ENCODE measurements around the gene PRPF38A.

Gene PRPF38A

GRCh38 chr1:52416811-52417210 is 12.4 kb downstream of the PRPF38A start:
- TF ChIP-seq POLR2AphosphoS5 (IDR thresholded peaks at IDR 0.05; ENCODE audit: low read depth, low read length) = no peak
- no peak for TF ChIP-seq POLR2A (IDR thresholded peaks at IDR 0.05; ENCODE audit: low read depth, low read length)
- TF ChIP-seq SPI1 (IDR thresholded peaks at IDR 0.05; ENCODE audit: low read depth, low read length) = no peak
- no peak for TF ChIP-seq TAF1 (IDR thresholded peaks at IDR 0.05; ENCODE audit: low read depth, low read length)
- TF ChIP-seq PAX5 (IDR thresholded peaks at IDR 0.05; ENCODE audit: insufficient read depth, low read length, severe bottlenecking) = no peak
- no peak for TF ChIP-seq POU2F2 (IDR thresholded peaks at IDR 0.05; ENCODE audit: low read depth, low read length)
- no peak for FAIRE-seq
- no peak for DNase-seq (ENCODE audit: insufficient read length, low spot score)

GRCh38 chr1:52420713-52421112 is 16.3 kb downstream of the PRPF38A start:
- DNase-seq (ENCODE audit: insufficient read length, low spot score) (no peak), FAIRE-seq (no peak)
- TF ChIP-seq POLR2A (IDR thresholded peaks at IDR 0.05; ENCODE audit: low read depth, low read length) (no peak), SPI1 (IDR thresholded peaks at IDR 0.05; ENCODE audit: low read depth, low read length) (no peak), TAF1 (IDR thresholded peaks at IDR 0.05; ENCODE audit: low read depth, low read length) (no peak), POU2F2 (IDR thresholded peaks at IDR 0.05; ENCODE audit: low read depth, low read length) (no peak), PAX5 (IDR thresholded peaks at IDR 0.05; ENCODE audit: insufficient read depth, low read length, severe bottlenecking) (no peak), POLR2AphosphoS5 (IDR thresholded peaks at IDR 0.05; ENCODE audit: low read depth, low read length) (no peak)

GRCh38 chr1:52423055-52423454 is 18.7 kb downstream of the PRPF38A start:
- FAIRE-seq (no peak), DNase-seq (ENCODE audit: insufficient read length, low spot score) (no peak)
- TF ChIP-seq POLR2A (IDR thresholded peaks at IDR 0.05; ENCODE audit: low read depth, low read length) (no peak), PAX5 (IDR thresholded peaks at IDR 0.05; ENCODE audit: insufficient read depth, low read length, severe bottlenecking) (no peak), POU2F2 (IDR thresholded peaks at IDR 0.05; ENCODE audit: low read depth, low read length) (no peak), POLR2AphosphoS5 (IDR thresholded peaks at IDR 0.05; ENCODE audit: low read depth, low read length) (no peak), SPI1 (IDR thresholded peaks at IDR 0.05; ENCODE audit: low read depth, low read length) (no peak), TAF1 (IDR thresholded peaks at IDR 0.05; ENCODE audit: low read depth, low read length) (no peak)

GRCh38 chr1:52423771-52424170 is 19.4 kb downstream of the PRPF38A start:
- FAIRE-seq = no peak
- TF ChIP-seq PAX5 (IDR thresholded peaks at IDR 0.05; ENCODE audit: insufficient read depth, low read length, severe bottlenecking) = no peak
- no peak for TF ChIP-seq POU2F2 (IDR thresholded peaks at IDR 0.05; ENCODE audit: low read depth, low read length)
- TF ChIP-seq POLR2AphosphoS5 (IDR thresholded peaks at IDR 0.05; ENCODE audit: low read depth, low read length) = no peak
- TF ChIP-seq POLR2A (IDR thresholded peaks at IDR 0.05; ENCODE audit: low read depth, low read length) = no peak
- no peak for TF ChIP-seq TAF1 (IDR thresholded peaks at IDR 0.05; ENCODE audit: low read depth, low read length)
- no peak for TF ChIP-seq SPI1 (IDR thresholded peaks at IDR 0.05; ENCODE audit: low read depth, low read length)
- no peak for DNase-seq (ENCODE audit: insufficient read length, low spot score)

GRCh38 chr1:52424231-52424636 is 19.8 kb downstream of the PRPF38A start:
- TF ChIP-seq POLR2A (IDR thresholded peaks at IDR 0.05; ENCODE audit: low read depth, low read length) (no peak), TAF1 (IDR thresholded peaks at IDR 0.05; ENCODE audit: low read depth, low read length) (no peak), POU2F2 (IDR thresholded peaks at IDR 0.05; ENCODE audit: low read depth, low read length) (no peak), POLR2AphosphoS5 (IDR thresholded peaks at IDR 0.05; ENCODE audit: low read depth, low read length) (no peak), SPI1 (IDR thresholded peaks at IDR 0.05; ENCODE audit: low read depth, low read length) (peak; percentile 53; the same call in 1 of the 2 replicates), PAX5 (IDR thresholded peaks at IDR 0.05; ENCODE audit: insufficient read depth, low read length, severe bottlenecking) (no peak)
- DNase-seq (ENCODE audit: insufficient read length, low spot score) (no peak), FAIRE-seq (peak; percentile 26)

GRCh38 chr1:52424813-52425212 is 20.4 kb downstream of the PRPF38A start:
- DNase-seq (ENCODE audit: insufficient read length, low spot score) (no peak), FAIRE-seq (no peak)
- TF ChIP-seq SPI1 (IDR thresholded peaks at IDR 0.05; ENCODE audit: low read depth, low read length) = no peak
- no peak for TF ChIP-seq PAX5 (IDR thresholded peaks at IDR 0.05; ENCODE audit: insufficient read depth, low read length, severe bottlenecking)
- no peak for TF ChIP-seq POLR2A (IDR thresholded peaks at IDR 0.05; ENCODE audit: low read depth, low read length)
- no peak for TF ChIP-seq TAF1 (IDR thresholded peaks at IDR 0.05; ENCODE audit: low read depth, low read length)
- TF ChIP-seq POLR2AphosphoS5 (IDR thresholded peaks at IDR 0.05; ENCODE audit: low read depth, low read length) = no peak

GRCh38 chr1:52426371-52426770 is 22.0 kb downstream of the PRPF38A start:
- no peak for FAIRE-seq
- DNase-seq (ENCODE audit: insufficient read length, low spot score) = no peak
- TF ChIP-seq PAX5 (IDR thresholded peaks at IDR 0.05; ENCODE audit: insufficient read depth, low read length, severe bottlenecking) (no peak), SPI1 (IDR thresholded peaks at IDR 0.05; ENCODE audit: low read depth, low read length) (no peak), TAF1 (IDR thresholded peaks at IDR 0.05; ENCODE audit: low read depth, low read length) (no peak), POLR2AphosphoS5 (IDR thresholded peaks at IDR 0.05; ENCODE audit: low read depth, low read length) (no peak), POU2F2 (IDR thresholded peaks at IDR 0.05; ENCODE audit: low read depth, low read length) (no peak), POLR2A (IDR thresholded peaks at IDR 0.05; ENCODE audit: low read depth, low read length) (no peak)

- DNase-seq (ENCODE audit: insufficient read length, low spot score) (no peak), FAIRE-seq (peak; percentile 9)
- TF ChIP-seq POLR2AphosphoS5 (IDR thresholded peaks at IDR 0.05; ENCODE audit: low read depth, low read length) (no peak), POLR2A (IDR thresholded peaks at IDR 0.05; ENCODE audit: low read depth, low read length) (no peak), TAF1 (IDR thresholded peaks at IDR 0.05; ENCODE audit: low read depth, low read length) (no peak), POU2F2 (IDR thresholded peaks at IDR 0.05; ENCODE audit: low read depth, low read length) (no peak), SPI1 (IDR thresholded peaks at IDR 0.05; ENCODE audit: low read depth, low read length) (no peak), PAX5 (IDR thresholded peaks at IDR 0.05; ENCODE audit: insufficient read depth, low read length, severe bottlenecking) (no peak)
Observed at GRCh38 chr1:52427152-52427551, 22.8 kb downstream of the PRPF38A start.

GRCh38 chr1:52432807-52433206 is 28.4 kb downstream of the PRPF38A start:
- no peak for TF ChIP-seq POU2F2 (IDR thresholded peaks at IDR 0.05; ENCODE audit: low read depth, low read length)
- no peak for TF ChIP-seq SPI1 (IDR thresholded peaks at IDR 0.05; ENCODE audit: low read depth, low read length)
- TF ChIP-seq POLR2A (IDR thresholded peaks at IDR 0.05; ENCODE audit: low read depth, low read length) = no peak
- TF ChIP-seq TAF1 (IDR thresholded peaks at IDR 0.05; ENCODE audit: low read depth, low read length) = no peak
- TF ChIP-seq PAX5 (IDR thresholded peaks at IDR 0.05; ENCODE audit: insufficient read depth, low read length, severe bottlenecking) = no peak
- no peak for TF ChIP-seq POLR2AphosphoS5 (IDR thresholded peaks at IDR 0.05; ENCODE audit: low read depth, low read length)
- FAIRE-seq = no peak
- no peak for DNase-seq (ENCODE audit: insufficient read length, low spot score)

GRCh38 chr1:52435211-52435610 is 30.8 kb downstream of the PRPF38A start:
- TF ChIP-seq PAX5 (IDR thresholded peaks at IDR 0.05; ENCODE audit: insufficient read depth, low read length, severe bottlenecking) (no peak), POLR2A (IDR thresholded peaks at IDR 0.05; ENCODE audit: low read depth, low read length) (no peak), POLR2AphosphoS5 (IDR thresholded peaks at IDR 0.05; ENCODE audit: low read depth, low read length) (no peak), POU2F2 (IDR thresholded peaks at IDR 0.05; ENCODE audit: low read depth, low read length) (no peak), TAF1 (IDR thresholded peaks at IDR 0.05; ENCODE audit: low read depth, low read length) (no peak), SPI1 (IDR thresholded peaks at IDR 0.05; ENCODE audit: low read depth, low read length) (no peak)
- DNase-seq (ENCODE audit: insufficient read length, low spot score) = no peak
- FAIRE-seq = no peak

Data from GM12891 (cell line).